Stimulated activated CD4-positive, alpha-beta T cell treated with anti-CD3 and anti-CD28 coated beads, TNF-alpha, amount 100 ng/mL, for 1 hour (primary cell): ENCODE results near the gene NAT8L.

Experiments
- DNase-seq, 3 donors: peaks; one replicate each; pipeline ENCODE4 v3.0.0-alpha.2; 2020; ENCODE audit warnings: low read depth in 3 of 3, low spot score in 1 of 3

NAT8L gene

GRCh38 chr4:2090642-2091041, 31.5 kb downstream of the NAT8L start:
- DNase-seq = no peak

DNA sequence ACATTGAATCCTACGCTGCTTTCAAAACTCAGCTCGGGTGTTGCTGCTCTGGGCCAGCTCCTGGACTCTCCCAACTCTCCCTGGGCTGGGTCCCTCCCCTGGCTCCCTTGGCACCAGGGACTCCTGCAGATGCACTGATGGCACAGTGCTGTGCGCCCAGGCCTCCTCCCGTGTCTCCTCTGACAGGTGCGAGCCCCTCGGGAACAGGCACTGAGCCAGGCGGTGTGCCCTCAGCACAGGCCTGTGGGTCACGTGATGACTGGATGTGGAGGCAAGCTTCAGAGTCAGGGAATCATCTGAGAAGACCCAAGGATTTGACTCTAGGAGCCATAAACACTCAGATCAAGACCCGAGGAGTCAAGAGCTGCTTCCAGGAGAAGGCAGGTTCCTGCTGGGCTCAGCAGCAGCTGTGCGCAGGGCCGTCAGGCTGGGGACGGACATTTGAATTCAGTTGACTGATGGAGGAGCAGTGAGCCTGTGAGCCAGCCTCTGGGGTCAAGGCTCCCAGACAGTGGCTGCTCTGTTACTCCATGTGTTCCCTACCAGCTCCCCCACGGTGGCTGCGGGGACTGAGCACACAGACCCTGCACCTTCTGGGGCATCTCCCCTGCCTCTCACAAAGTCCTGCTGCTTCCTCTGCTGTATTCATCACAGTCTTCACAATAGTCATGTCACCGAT, 33.0 kb downstream of the NAT8L start:
- no peak for DNase-seq

GRCh38 chr4:2092669-2093053, 33.5 kb downstream of the NAT8L start:
- no peak for DNase-seq

GRCh38 chr4:2093265-2093664, 34.1 kb downstream of the NAT8L start:
- DNase-seq = no peak

DNA sequence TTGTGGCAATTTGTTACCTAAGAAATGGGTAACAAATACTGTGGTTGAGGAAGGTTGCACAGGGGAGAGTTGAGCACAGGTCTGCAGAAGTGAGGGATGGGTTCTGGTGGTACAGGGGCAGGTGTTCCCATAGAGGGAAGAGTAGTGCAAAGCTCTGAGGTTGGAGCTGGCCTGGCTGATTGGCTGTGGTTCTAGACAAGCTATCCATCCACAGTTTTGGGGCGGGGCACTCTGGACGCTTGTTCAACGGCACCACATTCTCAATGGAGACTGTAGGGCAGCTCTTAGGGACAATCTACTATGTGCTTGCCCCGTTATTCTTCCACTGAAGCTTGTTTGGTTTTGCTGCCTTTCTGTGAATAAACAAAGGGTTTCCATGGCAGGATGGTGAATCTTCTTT, 35.4 kb downstream of the NAT8L start:
- no peak for DNase-seq

DNA sequence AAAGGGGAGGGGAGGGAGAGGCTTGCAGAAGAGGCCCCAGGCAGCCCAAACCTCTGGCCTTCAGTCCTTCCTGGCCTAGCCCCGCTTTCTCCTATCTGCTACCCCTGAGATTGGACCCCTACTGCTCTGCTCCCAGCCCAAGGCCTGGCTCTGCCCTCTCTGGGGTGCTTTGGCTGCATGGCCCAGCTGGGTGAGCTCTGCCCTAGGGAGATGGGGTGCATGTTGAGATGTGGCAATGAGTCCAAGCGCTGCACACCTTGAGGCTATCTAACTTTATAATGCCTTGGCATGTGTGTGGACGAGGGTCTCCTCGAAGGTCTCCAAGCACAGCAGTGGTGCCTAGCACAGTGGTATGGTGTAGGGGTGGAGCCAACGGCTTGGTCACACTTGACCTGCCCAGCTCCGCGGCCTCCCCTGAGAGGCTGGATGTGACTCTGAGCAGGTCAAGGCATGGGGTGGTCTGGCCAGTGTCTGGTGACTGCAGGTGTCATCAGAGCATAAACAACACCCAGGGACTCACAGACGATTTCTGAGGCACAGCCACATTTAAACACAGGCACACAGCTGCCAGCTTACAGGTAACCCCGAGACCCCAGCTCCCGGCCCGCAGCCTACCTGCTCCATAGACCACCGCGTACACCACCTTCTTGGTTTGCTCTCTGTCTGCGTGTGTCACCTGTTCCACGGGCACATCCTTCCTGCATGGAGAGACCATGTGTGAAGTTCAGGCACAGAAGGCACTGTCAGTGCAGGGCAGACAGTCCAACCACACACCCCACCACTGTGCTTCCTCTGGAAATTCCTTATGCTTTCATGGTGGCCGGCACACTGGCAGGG, 36.3 kb downstream of the NAT8L start:
- DNase-seq = no peak

DNA sequence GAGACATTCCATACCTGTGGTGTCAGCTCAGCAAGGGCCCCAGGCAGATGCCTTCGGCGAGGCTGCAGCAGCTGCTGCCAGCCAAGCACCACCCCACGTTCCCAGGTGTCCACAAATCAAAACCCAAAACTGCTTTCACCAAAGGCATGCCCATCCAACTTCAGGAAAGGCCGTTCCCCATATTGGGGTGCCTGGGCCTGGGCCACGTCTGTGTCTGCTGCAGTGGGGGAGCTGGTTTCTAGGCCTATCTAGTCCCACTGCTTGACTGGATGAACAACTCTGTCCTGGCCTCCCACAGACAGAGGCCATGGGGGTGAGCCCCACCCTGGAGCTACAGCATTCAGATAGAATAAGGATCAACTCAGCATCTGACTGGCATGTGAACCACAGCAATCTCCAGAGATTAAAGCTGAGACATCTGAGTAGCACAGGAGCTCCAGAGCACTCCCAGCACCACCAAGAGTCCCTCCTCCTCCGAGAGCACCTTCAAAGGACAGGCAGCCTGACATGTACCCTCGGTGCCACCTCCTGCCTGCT, 37.0 kb downstream of the NAT8L start:
- DNase-seq = no peak

- DNase-seq = no peak
Measured at GRCh38 chr4:2101346-2102044, 42.4 kb downstream of the NAT8L start.

GRCh38 chr4:2102045-2102883, 43.1 kb downstream of the NAT8L start:
- no peak for DNase-seq

GRCh38 chr4:2103127-2103842, 44.2 kb downstream of the NAT8L start:
- DNase-seq = no peak

GRCh38 chr4:2103843-2104547, 44.9 kb downstream of the NAT8L start:
- DNase-seq = no peak

- no peak for DNase-seq
Measured at GRCh38 chr4:2104556-2105345, 45.6 kb downstream of the NAT8L start.

GRCh38 chr4:2105559-2105958, 46.4 kb downstream of the NAT8L start:
- no peak for DNase-seq

DNA sequence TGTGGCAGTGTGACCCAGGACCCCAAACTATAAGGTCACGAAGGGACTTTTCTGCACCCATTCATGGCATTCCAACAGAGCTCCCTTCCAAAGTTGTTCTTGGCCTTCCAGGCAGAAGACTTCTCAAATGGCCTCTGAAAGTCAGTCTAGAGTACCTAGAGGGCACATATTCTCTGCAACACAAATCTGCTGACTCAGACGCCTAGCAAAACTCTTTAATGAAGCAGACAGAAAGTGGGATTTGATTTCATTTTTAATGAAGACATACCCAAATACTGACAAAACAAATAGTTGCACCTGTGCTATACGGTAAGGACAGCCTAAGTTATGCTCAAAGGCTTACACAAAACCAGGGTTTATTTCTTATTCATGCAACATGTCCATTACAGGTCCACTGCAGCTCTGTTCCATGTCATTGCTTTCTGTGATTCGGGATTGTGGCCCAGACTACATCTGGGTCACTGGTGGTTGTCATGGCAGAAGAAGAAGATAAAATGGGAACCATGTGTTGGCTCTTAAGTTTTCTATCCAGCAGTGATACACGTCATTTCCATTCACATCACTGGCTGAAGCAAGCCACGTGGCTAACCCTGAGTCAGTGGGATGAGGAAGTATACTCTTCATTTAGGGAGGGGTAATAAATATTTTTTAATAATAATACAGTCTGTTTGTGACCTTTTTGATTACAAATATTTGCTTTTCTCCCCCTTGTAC, 57.7 kb downstream of the NAT8L start:
- DNase-seq = no peak
